ENCODE results near the gene SEC31B.

DNA sequence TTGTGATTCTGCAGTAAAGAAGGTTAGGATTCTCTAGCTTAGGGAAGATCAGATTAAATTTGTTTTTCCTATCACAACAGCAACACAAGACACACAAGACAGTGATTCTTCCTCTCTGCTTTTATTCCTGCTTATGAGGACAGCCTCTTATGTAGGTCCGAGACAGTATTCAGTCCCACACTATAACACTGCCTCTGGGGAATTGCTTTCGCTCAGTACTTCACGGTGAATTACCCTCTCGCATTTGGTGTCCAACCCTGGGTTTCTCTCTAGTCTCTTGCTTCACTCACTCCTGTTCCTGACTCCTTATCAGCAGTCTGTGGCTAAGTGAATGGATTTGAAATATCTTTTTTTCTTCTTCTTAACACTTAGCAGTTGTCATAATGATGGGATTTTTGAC, 17.8 kb upstream of the SEC31B start:
- TF ChIP-seq CTCF (IDR thresholded peaks at IDR 0.05) (no peak), POLR2A (IDR thresholded peaks at IDR 0.05) (no peak)
